GM12801 (cell line): ENCODE results near the gene OGG1.

Source experiments
- TF ChIP-seq, protein P1 (sequence below): IDR thresholded peaks from one replicate; pipeline ENCODE4 v1.5.1; 2011; ENCODE audit warnings: control low read depth; ENCODE audit not compliant: insufficient read length; ENCODE audit errors: extremely low read depth

Gene OGG1

DNA sequence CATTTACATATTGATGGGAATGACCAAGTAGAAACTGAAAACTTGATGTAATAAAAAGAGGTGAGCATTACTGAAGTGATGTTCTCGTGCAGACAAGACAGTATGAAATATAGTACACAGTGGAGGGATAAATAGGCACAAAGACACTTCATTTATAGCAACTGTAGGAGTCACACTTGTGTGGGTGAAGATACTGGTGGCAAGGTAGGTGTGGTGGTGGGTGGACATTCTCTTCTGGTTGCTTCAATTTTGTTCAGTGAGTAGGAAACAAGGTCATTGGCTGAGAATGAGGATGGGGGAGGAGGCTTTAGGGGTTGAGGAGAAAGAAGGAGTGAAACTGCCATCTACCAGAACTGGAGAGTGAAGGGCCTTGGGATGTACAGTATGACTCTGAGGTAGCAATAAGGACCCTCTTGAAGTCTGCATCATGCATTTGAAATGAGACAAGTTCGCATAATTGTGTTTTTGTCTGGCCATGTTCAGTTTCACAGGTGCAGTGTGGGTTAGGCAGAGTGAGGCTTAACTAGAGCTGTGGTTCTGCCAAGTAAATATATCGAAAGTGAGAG is 39.5 kb upstream of the OGG1 start:
- TF ChIP-seq, protein P1, sequence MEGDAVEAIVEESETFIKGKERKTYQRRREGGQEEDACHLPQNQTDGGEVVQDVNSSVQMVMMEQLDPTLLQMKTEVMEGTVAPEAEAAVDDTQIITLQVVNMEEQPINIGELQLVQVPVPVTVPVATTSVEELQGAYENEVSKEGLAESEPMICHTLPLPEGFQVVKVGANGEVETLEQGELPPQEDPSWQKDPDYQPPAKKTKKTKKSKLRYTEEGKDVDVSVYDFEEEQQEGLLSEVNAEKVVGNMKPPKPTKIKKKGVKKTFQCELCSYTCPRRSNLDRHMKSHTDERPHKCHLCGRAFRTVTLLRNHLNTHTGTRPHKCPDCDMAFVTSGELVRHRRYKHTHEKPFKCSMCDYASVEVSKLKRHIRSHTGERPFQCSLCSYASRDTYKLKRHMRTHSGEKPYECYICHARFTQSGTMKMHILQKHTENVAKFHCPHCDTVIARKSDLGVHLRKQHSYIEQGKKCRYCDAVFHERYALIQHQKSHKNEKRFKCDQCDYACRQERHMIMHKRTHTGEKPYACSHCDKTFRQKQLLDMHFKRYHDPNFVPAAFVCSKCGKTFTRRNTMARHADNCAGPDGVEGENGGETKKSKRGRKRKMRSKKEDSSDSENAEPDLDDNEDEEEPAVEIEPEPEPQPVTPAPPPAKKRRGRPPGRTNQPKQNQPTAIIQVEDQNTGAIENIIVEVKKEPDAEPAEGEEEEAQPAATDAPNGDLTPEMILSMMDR = no peak

DNA sequence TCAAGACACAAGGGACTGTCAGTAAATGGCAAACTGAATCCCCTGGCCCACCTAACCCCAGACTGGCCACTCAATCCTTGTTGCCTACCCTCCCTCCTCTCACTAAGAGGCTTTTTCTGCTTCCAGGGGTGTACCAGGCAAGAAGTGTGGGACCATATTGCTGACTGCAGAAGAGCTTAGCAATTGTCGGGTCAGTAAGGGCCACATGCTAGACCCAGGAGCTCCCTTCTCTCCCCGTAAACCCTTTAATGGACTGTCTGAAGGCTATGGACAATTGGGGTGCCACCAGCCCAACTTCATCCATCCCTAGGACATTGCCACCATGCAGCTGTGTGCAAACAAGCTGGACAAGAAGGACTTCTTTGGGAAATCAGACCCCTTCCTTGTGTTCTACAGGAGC is 37.3 kb upstream of the OGG1 start:
- TF ChIP-seq, protein P1 = no peak

DNA sequence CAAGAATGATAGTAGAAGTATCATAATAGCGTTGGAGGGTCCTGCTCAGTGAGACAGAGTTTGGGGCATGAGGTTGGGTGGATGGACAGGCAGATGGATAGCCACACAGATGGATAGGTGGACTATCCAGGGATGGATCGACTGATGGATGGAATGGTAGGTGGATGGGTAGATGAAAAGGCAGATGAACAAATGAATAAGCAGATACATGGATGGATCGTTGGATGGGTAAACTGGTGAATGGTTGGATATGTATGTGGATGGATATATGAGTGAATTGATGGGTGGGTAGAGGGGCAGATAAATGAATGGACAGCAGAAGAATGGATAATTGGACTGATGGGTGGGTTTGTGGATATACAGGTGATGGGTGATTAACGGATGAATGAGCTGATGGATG is 36.6 kb upstream of the OGG1 start:
- TF ChIP-seq, protein P1 = no peak

DNA sequence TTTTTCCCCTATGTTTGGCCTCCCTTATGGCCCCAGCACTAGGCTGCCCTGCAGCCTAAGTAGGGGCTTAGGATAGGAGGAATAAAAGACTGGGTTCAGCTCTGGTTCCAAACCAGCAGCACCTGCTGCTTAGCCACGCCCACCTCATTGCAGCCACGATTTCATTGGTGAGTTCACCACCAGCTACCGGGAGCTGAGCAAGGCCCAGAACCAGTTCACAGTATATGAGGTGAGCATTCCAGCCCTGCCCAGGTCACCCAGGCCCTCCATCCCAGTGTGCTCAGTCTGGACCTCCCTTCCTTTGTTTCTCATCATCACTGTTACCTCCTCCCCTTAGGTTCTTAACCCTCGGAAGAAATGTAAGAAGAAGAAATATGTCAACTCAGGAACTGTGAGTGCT is 34.6 kb upstream of the OGG1 start:
- TF ChIP-seq, protein P1 = no peak

DNA sequence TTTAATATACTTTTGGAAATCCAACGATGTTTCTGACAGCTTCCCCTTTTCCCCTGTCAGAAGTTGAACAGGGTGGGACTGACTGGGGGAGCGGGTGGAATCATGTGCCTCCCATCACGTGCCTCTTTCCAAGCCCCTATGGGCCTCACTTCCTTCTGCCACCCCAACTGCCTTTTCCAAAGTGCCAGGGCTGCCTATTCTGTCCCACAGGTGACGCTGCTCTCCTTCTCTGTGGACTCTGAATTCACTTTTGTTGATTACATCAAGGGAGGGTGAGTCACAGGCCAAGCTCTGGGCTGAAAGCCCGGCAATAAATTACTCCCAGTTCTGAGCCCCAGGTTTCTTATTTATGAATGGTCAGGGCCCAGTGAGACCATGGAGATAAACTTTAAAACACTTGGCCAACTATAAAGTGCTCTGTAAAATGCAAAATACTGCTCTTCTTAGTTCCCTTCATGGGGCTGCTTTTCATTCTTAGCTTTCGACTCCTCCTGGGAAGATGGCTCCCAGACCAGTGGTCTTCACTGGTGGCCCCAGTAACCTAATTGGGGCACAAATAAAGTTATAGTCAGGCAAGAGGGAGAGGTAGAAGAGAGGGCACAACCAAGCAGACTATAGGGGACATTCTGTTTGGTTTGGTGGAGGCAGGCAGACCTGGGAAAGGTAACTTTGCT is 33.9 kb upstream of the OGG1 start:
- TF ChIP-seq, protein P1 = no peak

DNA sequence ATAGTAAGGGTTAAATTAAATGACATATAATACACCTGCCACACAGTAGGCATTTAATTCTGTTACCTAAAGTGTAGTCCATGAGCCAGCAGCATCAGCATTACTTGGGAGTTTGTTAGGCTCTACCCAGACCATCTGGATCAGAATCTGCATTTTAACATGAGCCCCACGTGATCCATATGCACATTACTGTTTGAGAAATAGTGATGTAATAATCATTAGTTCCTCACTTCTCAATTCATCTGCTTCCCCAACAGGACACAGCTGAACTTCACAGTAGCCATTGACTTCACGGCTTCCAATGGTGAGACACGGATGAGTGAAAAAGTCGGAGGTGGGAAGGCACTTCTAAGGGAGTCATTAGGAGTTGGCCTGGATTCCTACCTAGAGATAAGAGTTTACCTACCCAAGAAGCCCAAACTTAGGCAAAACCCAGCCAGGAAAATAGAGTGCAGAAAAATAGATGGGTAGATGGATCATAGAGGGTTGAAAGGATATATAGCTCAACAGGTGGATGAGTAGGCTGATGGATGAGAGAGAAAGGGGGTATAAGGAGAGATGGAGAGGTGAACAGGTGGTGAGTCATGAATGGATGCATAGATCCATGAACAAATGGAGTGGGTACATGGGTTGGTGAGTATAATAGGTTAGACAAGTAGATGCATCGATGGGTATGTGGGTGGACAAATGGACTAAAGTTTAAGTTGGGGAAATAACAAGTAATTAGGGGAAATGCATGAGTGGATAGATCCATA is 32.8 kb upstream of the OGG1 start:
- TF ChIP-seq, protein P1 = no peak

DNA sequence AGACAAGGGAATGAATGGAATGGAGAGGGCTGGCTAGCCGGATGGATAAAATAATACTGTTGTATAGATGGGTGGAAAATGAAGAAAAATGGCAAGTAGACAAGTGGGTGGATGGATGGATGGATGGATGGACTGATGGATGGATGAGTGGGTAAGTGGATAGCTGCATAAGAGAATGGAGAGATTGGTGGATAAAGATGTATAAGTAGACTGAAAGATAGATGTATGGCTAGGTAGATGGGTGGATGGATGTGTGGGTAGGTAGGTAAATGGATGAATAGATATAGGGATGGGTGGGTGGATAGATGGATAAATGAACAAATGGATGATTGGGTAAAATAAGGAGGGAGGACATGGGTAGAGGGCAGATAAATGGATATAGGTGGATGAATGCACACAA is 32.2 kb upstream of the OGG1 start:
- TF ChIP-seq, protein P1 = no peak
